H9 (cell line): ENCODE results near the gene SP100. TPM values are rescaled to one million over a fixed set of nuclear protein-coding genes. Genes with fewer than 3 reads are reported as not detected.

Experiments
- DNase-seq: peaks from one replicate; pipeline ENCODE4 v3.0.0-alpha.2; 2017
- H2AFZ ChIP-seq: one replicate; pipeline ENCODE4 v1.6.1; 2013; ENCODE audit warnings: mild to moderate bottlenecking, low read length, control low read depth, moderate library complexity
- H2AK5ac ChIP-seq: 2 replicates; pipeline ENCODE4 v1.6.1; 2013; ENCODE audit warnings: low read length, control low read depth, mixed read lengths; ENCODE audit not compliant: insufficient read length
- H2BK120ac ChIP-seq: one replicate; pipeline ENCODE4 v1.6.1; 2013; ENCODE audit warnings: low read depth, mild to moderate bottlenecking, low read length, control low read depth, inconsistent platforms; ENCODE audit not compliant: poor library complexity, severe bottlenecking
- H2BK12ac ChIP-seq: 2 replicates; pipeline ENCODE4 v1.6.1; 2013; ENCODE audit warnings: low read length, control low read depth, mixed read lengths, low read depth; ENCODE audit not compliant: insufficient read length
- H2BK15ac ChIP-seq: 2 replicates; pipeline ENCODE4 v1.6.1; 2013; ENCODE audit warnings: low read depth, low read length, control low read depth
- H2BK20ac ChIP-seq: one replicate; pipeline ENCODE4 v1.6.1; 2013; ENCODE audit warnings: low read depth, mild to moderate bottlenecking, low read length, control low read depth, inconsistent platforms; ENCODE audit not compliant: poor library complexity, severe bottlenecking
- H2BK5ac ChIP-seq: 2 replicates; pipeline ENCODE4 v1.6.1; 2013; ENCODE audit warnings: low read length, control low read depth, mixed read lengths; ENCODE audit not compliant: insufficient read length
- H3K14ac ChIP-seq: 2 replicates; pipeline ENCODE4 v1.6.1; 2013; ENCODE audit warnings: low read length, control low read depth; ENCODE audit not compliant: insufficient read depth
- H3K18ac ChIP-seq: 2 replicates; pipeline ENCODE4 v1.6.1; 2013; ENCODE audit warnings: low read depth, mild to moderate bottlenecking, mixed read lengths, low read length, control low read depth; ENCODE audit not compliant: insufficient read length
- H3K23ac ChIP-seq: 2 replicates; pipeline ENCODE4 v1.6.1; 2013; ENCODE audit warnings: low read length, control low read depth, mixed read lengths, low read depth; ENCODE audit not compliant: insufficient read length
- H3K23me2 ChIP-seq: 2 replicates; pipeline ENCODE4 v1.6.1; 2013; ENCODE audit warnings: low read depth, mild to moderate bottlenecking, mixed read lengths, low read length, control low read depth; ENCODE audit not compliant: insufficient read length, poor library complexity, severe bottlenecking
- H3K27ac ChIP-seq: 2 replicates; pipeline ENCODE4 v1.5.1; 2013; ENCODE audit warnings: low read length, control low read depth, mixed read lengths, low read depth; ENCODE audit not compliant: insufficient read length
- H3K27me3 ChIP-seq: 2 replicates; pipeline ENCODE4 v1.6.1; 2013; ENCODE audit warnings: low read length, control low read depth, inconsistent platforms; ENCODE audit not compliant: insufficient read depth
- H3K4ac ChIP-seq: 2 replicates; pipeline ENCODE4 v1.6.1; 2013; ENCODE audit warnings: low read depth, mild to moderate bottlenecking, control low read depth, inconsistent platforms, low read length, moderate library complexity
- H3K4me1 ChIP-seq: 2 replicates; pipeline ENCODE4 v1.6.1; 2013; ENCODE audit warnings: low read length, control low read depth, inconsistent platforms; ENCODE audit not compliant: insufficient read depth
- H3K4me2 ChIP-seq: 2 replicates; pipeline ENCODE4 v1.6.1; 2013; ENCODE audit warnings: low read length, control low read depth, mixed read lengths; ENCODE audit not compliant: insufficient read length, insufficient read depth
- H3K56ac ChIP-seq: 2 replicates; pipeline ENCODE4 v1.6.1; 2013; ENCODE audit warnings: low read depth, mild to moderate bottlenecking, mixed read lengths, low read length, control low read depth; ENCODE audit not compliant: insufficient read length
- H3K79me1 ChIP-seq: 2 replicates; pipeline ENCODE4 v1.6.1; 2013; ENCODE audit warnings: low read depth, mild to moderate bottlenecking, moderate library complexity, low read length, control low read depth, inconsistent platforms; ENCODE audit not compliant: insufficient read depth, poor library complexity, severe bottlenecking
- H3K79me2 ChIP-seq: 2 replicates; pipeline ENCODE4 v1.6.1; 2013; ENCODE audit warnings: low read length, control low read depth, inconsistent platforms; ENCODE audit not compliant: insufficient read depth
- H3K9ac ChIP-seq: 2 replicates; pipeline ENCODE4 v1.6.1; 2013; ENCODE audit warnings: low read length, control low read depth, mixed read lengths; ENCODE audit not compliant: insufficient read length; ENCODE audit errors: extremely low read depth
- H3K9me3 ChIP-seq: one replicate; pipeline ENCODE4 v1.6.1; 2013; ENCODE audit warnings: low read depth, low read length, inconsistent platforms; ENCODE audit not compliant: control insufficient read depth
- H3T11ph ChIP-seq: one replicate; pipeline ENCODE4 v1.6.1; 2013; ENCODE audit warnings: mild to moderate bottlenecking, low read length, control low read depth, inconsistent platforms
- H4K20me1 ChIP-seq: one replicate; pipeline ENCODE4 v1.6.1; 2013; ENCODE audit not compliant: control insufficient read depth, insufficient read length, insufficient read depth
- H4K5ac ChIP-seq: 2 replicates; pipeline ENCODE4 v1.6.1; 2013; ENCODE audit warnings: low read depth, mild to moderate bottlenecking, mixed read lengths, low read length, control low read depth; ENCODE audit not compliant: insufficient read length
- H4K8ac ChIP-seq: replicated peaks from 2 replicates; pipeline ENCODE4 v1.6.1; 2013; ENCODE audit warnings: low read length, control low read depth, mixed read lengths, low read depth; ENCODE audit not compliant: insufficient read length
- H4K91ac ChIP-seq: 2 replicates; pipeline ENCODE4 v1.6.1; 2013; ENCODE audit warnings: low read depth, mild to moderate bottlenecking, moderate library complexity, mixed read lengths, low read length, control low read depth; ENCODE audit not compliant: insufficient read length
- H3K27ac Mint-ChIP-seq, 3 experiments: 2 replicates in 2 of 3; 3 replicates in 1 of 3; pipeline ENCODE4 v1.8.0; 2020 to 2021; ENCODE audit warnings: mixed read lengths in 3 of 3, mild to moderate bottlenecking in 1 of 3, moderate library complexity in 1 of 3
- H3K27me3 Mint-ChIP-seq: 2 replicates; pipeline ENCODE4 v1.8.0; 2021; ENCODE audit warnings: low read depth, mild to moderate bottlenecking, moderate library complexity, mixed read lengths
- H3K36me3 Mint-ChIP-seq, 3 experiments: 2 replicates in 2 of 3; 3 replicates in 1 of 3; pipeline ENCODE4 v1.8.0; 2020 to 2021; ENCODE audit warnings: low read depth in 3 of 3, mixed read lengths in 3 of 3; ENCODE audit not compliant: insufficient read depth in 1 of 3
- H3K4me1 Mint-ChIP-seq, 2 experiments: 2 replicates each; pipeline ENCODE4 v1.8.0; 2020; ENCODE audit warnings: mixed read lengths in 2 of 2
- H3K4me3 Mint-ChIP-seq, 2 experiments: 2 replicates in 1 of 2; 3 replicates in 1 of 2; pipeline ENCODE4 v1.8.0; 2020 to 2021; ENCODE audit warnings: mild to moderate bottlenecking in 2 of 2, mixed read lengths in 2 of 2, moderate library complexity in 1 of 2
- H3K9me3 Mint-ChIP-seq, 2 experiments: 2 replicates in 1 of 2; 3 replicates in 1 of 2; pipeline ENCODE4 v1.8.0; 2020; ENCODE audit warnings: mild to moderate bottlenecking in 2 of 2, mixed read lengths in 2 of 2, moderate library complexity in 1 of 2
- WGBS: extraction: QIAGEN DNeasy Blood & Tissue Kit; methylation state at CpG from one replicate; pipeline ENCODE4 v1.1.7; 2013; ENCODE audit warnings: missing lambda C conversion rate, low lambda C conversion rate, mixed read lengths; ENCODE audit not compliant: insufficient read length; ENCODE audit errors: extremely low coverage; 5-methylcytosine and 5-hydroxymethylcytosine counted together
- total RNA-seq: library from RNA; stranded (reverse); gene quantifications from 2 replicates; pipeline ENCODE4 v1.2.1, GENCODE V29; 2021
- TF ChIP-seq, protein P1 (sequence below): fragments of 200-600 bp; sonication (generic); conservative IDR thresholded peaks from 3 replicates; pipeline ENCODE4 v1.8.0; 2021; ENCODE audit warnings: antibody characterized with exemption, mild to moderate bottlenecking

Gene SP100
- total RNA-seq, 1 experiment from 2014 or later = 0.28 TPM

DNA sequence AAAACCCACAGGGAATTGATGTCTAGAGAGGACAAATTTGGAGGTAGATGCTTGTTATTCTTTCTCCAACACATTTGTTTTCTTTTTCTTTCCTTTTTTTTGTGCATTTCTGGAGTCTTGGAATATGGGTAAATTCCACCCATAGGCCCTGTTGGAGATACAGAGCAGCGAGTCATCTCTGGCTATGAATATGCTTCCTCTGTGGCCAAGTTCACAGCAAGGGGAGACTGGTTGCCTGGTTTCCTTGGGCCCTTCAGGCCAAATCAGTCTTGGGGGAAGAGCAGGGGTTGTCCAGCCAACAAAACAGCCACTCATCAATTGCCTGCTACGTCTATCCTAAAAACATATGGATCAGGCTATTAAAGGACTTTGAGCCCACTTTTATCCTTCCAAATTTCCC, 27.5 kb downstream of the SP100 start:
- Histone ChIP-seq H4K5ac (no peak overlapping the region), H4K8ac (no peak overlapping the region), H2BK5ac (no peak overlapping the region), H3K23me2 (no peaks in the 10 kb centered on the region), H3K14ac (no peak overlapping the region), H3K79me1 (no peaks in the 10 kb centered on the region), H3K27ac (no peak overlapping the region), H3K23ac (no peak overlapping the region), H4K91ac (no peak overlapping the region), H2BK12ac (no peak overlapping the region), H3K4me2 (no peak overlapping the region), H2BK15ac (no peak overlapping the region), H3K9me3 (no peaks in the 10 kb centered on the region), H3K56ac (no peak overlapping the region), H3T11ph (no peak overlapping the region), H4K20me1 (no peaks in the 10 kb centered on the region), H3K18ac (no peak overlapping the region), H3K9ac (no peak overlapping the region), H2AK5ac (no peak overlapping the region), H2BK120ac (no peak overlapping the region), H3K27me3 (no peaks in the 10 kb centered on the region), H3K4ac (no peak overlapping the region), H2AFZ (no peak overlapping the region), H3K79me2 (no peaks in the 10 kb centered on the region), H3K4me1 (no peaks in the 10 kb centered on the region), H2BK20ac (no peak overlapping the region)
- H3K27ac Mint-ChIP-seq = no peak overlapping the region
- WGBS = no CpG with 5 or more reads among the region's 2 CpGs
- TF ChIP-seq, protein P1, sequence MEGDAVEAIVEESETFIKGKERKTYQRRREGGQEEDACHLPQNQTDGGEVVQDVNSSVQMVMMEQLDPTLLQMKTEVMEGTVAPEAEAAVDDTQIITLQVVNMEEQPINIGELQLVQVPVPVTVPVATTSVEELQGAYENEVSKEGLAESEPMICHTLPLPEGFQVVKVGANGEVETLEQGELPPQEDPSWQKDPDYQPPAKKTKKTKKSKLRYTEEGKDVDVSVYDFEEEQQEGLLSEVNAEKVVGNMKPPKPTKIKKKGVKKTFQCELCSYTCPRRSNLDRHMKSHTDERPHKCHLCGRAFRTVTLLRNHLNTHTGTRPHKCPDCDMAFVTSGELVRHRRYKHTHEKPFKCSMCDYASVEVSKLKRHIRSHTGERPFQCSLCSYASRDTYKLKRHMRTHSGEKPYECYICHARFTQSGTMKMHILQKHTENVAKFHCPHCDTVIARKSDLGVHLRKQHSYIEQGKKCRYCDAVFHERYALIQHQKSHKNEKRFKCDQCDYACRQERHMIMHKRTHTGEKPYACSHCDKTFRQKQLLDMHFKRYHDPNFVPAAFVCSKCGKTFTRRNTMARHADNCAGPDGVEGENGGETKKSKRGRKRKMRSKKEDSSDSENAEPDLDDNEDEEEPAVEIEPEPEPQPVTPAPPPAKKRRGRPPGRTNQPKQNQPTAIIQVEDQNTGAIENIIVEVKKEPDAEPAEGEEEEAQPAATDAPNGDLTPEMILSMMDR = no peak
- no peaks in the 10 kb centered on the region for H3K27me3 Mint-ChIP-seq
- no peak for DNase-seq
- no peak overlapping the region for H3K4me3 Mint-ChIP-seq
- H3K4me1 Mint-ChIP-seq = peaks cover 4 to 7% of the 10 kb centered on the region in 2 experiments
- H3K36me3 Mint-ChIP-seq = no peaks in the 10 kb centered on the region
- H3K9me3 Mint-ChIP-seq = no peaks in the 10 kb centered on the region
